GM19023 (cell line): ENCODE results near the gene FAM20C.
"Not testable (repeated sequence)": the region's sequence is repeated elsewhere in the genome, so short reads cannot be mapped to it uniquely, and the experiment has no call there.

Source experiments
- ATAC-seq: cut with Tn5 transposase; IDR thresholded peaks from one replicate; pipeline ENCODE4 v1.9.1; 2021; ENCODE audit warnings: mild to moderate bottlenecking, moderate library complexity; ENCODE audit not compliant: unreplicated experiment

Gene FAM20C

DNA sequence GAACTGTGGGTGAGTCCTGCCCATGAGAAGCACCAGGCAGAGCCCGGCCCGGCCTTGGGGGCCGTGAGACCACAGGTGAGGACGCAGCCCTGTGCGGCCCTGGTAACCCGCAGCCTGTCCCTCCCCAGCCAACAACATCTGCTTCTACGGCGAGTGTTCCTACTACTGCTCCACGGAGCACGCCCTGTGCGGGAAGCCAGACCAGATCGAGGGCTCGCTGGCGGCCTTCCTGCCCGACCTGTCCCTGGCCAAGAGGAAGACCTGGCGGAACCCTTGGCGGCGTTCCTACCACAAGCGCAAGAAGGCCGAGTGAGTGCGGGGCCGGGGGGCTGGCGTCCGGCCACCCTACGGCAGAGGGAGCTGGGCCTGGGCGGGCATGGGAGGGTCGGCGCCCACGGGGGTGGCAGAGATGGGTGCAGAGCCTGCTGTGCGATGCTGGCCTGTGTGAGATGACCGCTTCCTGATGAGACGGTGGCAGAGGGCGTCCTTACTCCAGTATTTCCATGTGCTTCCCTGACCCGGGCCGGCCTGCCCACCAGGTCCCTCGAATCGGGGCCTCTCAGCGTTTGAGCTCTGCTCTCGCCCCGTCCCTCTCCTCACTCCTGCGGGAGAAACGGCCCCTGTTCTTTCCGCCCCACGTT lies 63.5 kb downstream of the FAM20C start:
- ATAC-seq: no peak

DNA sequence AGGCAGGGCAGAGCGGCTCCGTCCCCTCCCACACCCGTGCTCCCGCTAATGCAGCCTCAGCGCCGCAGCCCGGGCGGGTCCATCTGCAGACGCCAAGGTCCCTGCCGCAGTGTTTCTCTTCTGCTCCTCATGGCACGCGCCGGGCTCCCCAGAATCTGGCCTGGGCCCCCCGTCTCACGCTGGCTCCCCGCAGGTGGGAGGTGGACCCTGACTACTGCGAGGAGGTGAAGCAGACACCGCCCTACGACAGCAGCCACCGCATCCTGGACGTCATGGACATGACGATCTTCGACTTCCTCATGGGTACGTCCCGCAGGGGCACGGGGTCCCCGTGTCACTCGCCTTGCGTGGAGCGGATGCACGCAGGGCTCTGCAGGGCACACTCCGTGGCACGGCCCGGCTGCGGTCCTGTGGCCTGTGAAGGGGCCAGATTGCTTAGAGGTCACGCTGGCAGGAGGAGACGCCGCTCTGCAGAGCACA lies 64.1 kb downstream of the FAM20C start:
- no peak for ATAC-seq

DNA sequence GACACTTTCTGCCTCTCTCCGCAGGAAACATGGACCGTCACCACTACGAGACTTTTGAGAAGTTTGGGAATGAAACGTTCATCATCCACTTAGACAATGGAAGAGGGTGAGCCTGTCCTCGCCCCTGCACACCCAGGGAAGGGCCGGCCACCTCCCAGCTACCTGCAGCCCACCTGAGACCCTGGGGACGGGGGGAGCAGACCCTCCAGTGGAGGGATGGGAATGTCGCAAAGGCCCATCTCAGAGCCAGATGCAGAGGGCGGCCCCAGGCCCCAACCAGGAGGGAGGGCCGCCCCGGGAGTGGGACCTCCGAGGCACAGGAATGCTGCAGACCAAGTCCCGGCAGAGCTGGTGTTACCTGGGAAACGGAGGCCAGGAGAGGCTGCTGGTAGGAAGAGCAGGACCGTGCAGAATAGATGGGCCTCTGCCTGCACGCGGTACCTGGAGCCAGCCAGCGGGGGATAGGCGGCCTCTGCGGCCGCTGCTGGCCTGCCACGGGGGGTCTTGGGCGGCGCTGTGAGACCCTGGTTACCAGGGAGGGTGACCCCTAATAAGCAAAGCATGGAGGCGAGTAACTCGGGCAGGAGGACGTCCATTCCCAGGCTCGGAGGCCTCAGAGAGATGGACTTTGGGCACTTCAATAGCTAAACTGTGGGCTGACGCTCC lies 64.7 kb downstream of the FAM20C start:
- ATAC-seq: no peak

DNA sequence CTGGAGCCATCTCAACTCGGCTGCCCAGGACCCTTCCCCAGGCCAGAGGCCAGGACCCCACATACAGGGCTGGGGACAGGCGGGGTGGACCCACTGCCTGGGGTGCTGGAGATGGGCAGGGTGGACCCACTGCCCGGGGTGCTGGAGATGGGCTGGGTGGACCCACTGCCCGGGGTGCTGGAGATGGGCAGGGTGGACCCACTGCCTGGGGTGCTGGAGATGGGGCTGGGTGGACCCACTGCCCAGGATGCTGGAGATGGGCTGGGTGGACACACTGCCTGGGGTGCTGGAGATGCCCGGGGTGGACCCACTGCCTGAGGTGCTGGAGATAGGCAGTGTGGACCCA lies 65.2 kb downstream of the FAM20C start:
- no peak for ATAC-seq

DNA sequence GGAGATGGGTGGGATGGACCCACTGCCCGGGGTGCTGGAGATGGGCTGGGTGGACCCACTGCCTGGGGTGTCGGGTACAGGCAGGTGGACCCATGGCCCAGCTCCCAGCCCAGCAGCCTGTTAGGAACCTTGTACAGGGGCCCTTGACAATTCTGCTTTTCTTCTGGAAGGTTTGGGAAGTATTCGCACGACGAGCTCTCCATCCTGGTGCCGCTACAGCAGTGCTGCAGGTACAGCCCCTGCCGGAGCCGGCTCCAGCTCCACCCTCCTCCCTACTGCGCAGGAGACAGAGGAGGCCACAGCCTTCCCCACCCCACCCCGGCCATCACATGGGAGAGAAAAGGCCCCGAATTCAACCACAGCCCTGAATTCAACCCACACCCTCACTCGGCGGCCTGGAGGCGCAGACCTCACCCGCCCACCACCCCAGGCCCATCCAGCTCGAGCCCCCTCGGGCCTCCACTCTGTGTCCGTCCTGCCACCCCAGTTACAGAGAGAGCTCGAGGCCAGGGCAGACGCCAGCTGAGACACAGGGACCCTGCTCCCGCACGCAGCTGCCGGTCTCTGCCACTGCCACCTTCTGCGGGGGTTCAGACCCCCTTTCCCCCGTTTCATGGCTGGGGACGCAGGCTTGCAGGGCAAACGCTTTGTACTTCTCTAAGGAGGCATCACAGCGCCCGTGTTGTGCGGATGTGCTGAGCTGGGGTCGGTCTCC lies 66.3 kb downstream of the FAM20C start:
- no peak for ATAC-seq

DNA sequence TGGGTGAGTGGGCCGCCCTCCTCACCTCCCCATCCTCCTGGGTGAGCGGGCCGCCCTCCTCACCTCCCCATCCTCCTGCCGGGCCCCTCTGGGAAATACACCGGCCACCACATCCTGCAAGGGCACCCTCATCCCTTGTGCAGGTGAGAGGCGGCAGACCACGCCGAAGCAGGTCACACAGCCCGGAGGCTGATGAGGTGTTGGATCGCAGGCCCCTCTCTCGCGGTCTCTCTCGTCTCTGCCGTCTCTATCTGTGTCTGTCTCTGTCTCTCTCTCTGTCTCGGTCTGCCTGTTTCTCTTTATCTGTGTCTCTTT lies 66.8 kb downstream of the FAM20C start:
- no peak for ATAC-seq

DNA sequence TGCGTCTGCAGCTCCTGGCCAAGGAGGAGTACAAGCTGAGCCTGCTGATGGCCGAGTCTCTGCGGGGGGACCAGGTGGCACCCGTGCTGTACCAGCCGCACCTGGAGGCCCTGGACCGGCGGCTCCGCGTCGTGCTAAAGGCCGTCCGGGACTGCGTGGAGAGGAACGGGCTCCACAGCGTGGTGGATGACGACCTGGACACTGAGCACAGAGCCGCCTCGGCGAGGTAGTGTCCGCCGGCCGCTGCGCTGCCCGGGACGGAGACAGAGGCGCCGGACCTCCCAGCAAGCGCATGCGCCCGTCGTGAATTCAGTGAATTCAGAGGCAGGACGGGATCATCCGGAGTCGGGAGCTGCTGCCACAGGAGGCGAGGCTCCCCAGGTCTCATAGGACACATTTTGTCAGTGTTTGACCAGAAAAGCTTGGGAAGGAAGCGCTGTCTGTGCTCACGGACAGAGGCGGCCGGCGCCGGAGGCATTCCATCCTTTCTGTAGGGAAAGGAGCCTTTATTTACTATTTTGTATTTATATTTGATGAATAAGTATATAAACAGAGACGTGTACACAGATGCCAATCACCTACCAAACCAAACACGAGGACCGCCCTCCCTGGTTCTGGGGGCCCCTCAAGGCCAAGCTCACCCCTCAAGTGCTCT lies 67.5 kb downstream of the FAM20C start:
- no peak for ATAC-seq

DNA sequence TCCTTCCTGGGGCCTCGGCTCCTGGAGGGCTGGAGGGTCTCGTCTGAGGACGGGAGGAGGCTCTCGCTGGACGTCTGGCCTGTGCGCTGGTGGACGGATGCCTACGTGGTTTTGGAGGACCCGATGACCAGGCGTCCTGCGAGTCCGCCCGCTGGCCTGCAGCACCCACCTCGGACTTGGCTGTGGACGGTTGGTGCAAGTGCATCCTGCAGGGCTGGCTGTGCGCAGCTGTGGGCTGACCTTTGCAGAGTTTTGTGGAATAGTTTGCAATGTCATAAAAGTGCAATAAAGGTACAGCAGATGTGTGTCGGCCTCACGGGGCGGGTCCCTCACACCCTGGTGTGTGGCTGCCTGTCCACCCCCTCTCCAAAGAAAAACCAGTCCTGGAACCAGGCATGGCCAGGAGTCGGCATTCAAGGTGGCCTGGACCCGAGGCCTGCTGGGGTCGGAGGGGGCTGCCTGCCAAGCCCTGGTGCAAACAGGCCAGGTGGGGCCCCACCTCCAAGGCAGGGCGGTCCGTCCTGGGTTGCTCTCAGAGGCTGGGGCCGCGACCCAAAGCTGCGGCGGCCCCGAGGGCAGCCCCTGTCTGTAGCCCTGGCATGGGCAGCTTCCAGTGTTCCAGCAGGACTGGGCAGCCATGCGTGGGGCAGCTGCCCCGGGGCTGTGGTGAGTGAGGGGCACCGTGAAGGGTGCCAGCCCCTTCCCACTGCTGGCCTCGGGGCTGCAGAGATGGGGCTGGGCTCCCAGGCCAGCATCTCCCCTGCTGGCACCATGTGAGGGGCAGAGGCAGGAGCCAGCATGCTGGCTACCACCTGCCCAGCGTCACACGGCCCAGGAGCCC lies 68.3 kb downstream of the FAM20C start:
- no peak for ATAC-seq

DNA sequence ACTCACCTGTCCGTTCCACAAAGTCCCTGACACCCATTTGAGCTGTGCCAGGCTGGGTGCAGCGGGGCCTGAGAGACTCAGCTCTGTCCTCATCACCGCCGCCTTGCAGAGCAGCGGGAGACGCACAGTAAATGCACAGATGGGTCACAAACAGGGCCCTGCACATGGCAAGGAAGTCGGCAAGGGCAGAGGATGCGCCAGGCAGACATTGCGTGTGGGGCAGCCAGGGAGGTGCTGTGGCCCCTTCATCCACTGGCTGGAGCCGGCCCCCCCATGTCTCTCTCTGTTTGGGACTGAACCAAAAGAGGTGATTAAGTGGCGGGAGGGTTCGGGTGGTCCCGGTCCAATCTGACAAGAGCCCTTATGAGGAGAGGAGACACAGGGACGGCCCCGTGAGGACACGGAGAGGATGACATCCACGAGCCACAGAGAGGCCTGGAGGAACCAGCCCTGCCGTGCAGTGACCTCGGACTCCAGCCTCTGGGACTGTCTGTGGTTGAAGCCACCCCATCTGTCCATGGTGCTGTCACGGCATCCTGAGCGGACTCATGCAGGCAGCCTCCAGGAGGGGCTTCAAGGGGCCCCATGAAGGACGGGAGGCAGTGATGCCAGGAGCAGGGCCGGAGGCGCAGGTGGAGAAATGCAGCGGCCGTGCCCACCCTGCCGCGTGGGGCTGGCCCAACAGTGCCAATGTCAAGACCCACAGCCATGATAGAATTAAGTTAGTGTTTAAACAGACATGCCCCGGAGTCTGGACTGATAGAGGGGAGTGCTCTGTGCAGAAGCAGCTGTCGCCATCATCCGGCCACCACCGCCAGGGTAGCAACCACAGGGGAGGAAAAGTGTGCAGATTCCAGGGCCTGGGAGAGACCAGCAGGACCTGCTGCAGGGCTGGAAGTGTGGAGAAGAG lies 69.2 kb downstream of the FAM20C start:
- ATAC-seq: no peak

DNA sequence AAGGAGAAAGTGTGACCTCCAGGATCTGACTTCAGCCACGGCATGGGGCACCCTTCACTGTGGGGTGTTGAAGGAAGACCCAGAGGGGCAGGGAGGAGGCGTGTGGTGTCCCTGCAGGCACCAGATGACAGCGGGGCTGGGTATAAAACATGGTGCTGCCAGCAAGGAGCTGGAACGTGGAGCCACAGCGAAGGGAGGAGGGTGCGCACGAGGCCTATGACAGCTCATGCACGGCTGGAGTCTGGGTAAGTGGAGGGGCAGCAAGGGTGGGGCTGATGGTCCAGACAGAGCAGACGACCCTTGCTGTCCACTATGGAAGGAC lies 69.8 kb downstream of the FAM20C start:
- no peak for ATAC-seq

DNA sequence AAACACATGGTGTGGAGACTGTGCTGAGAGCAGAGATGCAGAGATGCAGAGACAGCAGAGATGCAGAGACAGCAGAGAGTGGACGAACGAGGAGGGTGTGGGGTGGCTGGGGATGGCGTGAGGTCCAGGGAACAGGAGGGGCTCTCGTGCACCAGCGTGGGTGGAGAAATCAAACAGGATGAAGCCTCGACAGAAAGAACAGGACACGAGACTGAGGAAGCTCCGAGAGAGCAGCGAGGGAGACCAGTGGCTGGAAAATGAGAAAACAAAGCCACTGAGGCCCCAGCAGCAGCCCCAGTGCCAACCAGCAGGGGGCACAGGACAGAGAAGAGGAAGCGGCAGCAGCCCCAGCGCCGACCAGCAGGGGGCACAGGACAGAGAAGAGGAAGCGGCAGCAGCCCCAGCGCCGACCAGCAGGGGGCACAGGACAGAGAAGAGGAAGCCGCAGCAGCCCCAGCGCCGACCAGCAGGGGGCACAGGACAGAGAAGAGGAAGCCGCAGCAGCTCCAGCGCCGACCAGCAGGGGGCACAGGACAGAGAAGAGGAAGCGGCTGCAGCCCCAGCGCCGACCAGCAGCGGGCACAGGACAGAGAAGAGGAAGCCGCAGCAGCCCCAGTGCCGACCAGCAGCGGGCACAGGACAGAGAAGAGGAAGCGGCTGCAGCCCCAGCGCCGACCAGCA lies 70.4 kb downstream of the FAM20C start:
- ATAC-seq: not testable (repeated sequence)

DNA sequence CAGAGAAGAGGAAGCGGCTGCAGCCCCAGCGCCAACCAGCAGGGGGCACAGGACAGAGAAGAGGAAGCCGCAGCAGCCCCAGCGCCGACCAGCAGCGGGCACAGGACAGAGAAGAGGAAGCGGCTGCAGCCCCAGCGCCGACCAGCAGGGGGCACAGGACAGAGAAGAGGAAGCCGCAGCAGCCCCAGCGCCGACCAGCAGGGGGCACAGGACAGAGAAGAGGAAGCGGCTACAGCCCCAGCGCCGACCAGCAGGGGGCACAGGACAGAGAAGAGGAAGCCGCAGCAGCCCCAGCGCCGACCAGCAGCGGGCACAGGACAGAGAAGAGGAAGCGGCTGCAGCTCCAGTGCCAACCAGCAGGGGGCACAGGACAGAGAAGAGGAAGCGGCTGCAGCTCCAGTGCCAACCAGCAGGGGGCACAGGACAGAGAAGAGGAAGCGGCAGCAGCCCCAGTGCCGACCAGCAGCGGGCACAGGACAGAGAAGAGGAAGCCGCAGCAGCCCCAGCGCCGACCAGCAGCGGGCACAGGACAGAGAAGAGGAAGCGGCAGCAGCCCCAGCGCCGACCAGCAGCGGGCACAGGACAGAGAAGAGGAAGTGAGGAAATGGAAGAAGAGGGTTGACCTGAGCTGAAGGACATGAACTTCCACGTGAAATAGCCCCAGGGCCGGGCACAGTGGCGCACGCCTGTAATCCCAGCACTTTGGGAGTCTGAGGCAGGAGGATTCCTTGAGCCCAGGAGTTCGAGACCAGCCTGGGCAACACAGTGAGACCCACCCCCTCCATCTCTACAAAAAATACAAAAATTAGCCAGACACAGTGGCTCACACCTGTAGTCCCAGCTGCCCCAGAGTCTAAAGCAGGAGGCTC lies 71.3 kb downstream of the FAM20C start:
- not testable (repeated sequence) for ATAC-seq

DNA sequence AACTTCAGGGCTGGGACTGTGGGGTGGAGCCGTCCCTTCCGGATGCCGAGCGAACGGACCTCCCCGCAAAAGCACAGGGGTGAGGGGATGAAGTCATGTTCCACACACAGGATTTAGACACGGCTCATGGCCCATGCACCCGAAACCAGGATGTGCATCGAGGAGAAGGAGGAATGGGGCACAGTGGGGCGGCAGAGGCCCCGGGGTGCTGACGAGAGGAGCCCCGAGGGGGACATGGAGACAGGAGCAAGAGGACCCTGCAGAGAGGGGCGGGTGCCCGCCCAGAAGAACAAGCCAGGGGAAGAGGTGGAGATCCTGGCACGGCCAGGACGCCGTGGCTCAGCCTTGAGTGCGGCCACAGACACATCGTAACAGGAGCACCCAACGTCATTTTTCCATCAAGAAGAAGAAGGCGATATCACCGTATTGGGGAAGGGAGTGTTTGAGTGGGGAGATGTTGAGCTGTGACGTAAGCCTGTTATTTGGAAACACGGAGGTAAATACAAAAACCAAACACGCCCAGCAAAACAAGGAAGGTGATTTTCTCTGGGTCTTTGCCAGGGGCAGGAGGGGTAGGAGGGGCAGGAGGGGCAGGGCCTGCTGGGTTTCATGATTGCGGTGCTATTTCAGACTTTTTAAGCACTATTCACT lies 72.3 kb downstream of the FAM20C start:
- no peak for ATAC-seq

DNA sequence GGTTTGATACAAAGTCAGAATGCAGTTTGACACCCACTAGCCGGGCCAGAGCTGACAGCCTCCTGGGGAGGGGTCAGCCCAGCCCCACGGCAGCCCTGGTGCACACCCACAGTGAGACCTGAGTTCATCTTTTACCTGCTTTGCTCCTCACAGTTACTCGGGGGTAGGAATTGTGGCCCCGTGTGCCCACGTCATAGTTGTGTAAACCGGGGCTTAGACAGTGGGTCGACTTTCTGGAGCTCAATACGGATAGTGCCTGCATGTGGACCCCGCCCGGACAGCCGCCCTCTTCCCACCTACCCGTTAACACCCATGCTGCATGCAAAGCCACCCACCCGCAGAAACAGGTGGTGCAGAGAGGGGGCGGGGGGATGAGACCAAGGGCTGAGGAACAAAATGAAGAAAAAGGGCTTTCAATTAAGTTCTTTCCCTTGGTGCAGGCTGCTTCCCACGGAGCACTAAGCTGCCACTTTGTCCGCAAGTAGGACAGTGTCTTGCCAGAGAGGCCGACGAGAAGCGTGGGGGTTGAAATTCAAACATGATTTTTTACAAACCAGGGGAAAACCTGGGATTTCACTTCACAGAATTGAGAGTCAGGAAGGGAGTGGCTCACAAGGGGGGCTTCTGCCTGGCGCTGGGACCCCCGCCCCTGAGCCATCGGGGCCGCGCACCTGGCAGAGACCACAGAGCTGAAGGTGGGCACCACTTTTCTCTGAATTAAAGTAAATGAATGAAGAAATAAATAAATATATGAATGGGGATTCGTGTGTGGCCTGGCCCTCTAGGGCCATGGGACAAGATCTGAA lies 73.0 kb downstream of the FAM20C start:
- ATAC-seq: no peak

DNA sequence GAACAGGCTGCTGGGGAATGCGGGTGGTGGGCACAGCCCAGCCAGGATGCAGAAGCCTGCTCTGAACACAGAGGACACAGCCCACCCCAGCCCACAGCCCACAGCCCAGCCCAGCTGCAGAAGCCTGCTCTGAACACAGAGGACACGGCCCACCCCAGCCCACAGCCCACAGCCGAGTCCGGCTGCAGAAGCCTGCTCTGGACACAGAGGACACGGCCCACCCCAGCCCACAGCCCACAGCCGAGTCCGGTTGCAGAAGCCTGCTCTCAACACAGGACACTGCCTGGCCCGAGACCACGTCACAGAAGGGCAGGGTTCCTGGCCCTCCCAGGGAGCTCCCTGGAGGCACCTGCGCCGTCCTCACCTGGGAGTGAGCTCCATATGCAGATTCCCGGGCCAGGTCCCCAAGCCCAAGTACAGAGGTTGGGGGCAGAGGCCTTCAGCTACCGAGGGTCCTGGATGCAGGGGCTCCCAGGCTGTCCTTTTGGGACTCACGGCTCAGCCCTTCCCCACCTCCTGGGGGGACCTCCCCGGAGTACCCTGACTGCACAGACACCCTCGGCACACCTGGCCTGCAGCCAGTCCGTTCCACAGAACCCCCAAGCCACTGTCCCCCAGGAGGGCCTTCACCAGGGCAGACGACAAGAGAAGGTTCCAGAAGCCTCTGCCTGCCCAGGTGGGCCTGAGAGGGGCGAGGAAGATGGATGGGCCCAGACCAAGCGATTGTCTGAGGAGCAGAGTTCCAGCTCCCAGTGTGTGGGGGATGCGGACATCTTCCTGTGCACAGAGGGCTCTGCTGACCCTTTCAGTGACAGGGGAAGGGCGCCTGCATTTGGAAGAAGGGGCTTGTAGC lies 73.9 kb downstream of the FAM20C start:
- no peak for ATAC-seq
